ENCODE measurements around the gene GUCA1C.
A peak's percentile ranks its signal among the peaks of the same experiment; 100 is the strongest.

Gene GUCA1C

DNA sequence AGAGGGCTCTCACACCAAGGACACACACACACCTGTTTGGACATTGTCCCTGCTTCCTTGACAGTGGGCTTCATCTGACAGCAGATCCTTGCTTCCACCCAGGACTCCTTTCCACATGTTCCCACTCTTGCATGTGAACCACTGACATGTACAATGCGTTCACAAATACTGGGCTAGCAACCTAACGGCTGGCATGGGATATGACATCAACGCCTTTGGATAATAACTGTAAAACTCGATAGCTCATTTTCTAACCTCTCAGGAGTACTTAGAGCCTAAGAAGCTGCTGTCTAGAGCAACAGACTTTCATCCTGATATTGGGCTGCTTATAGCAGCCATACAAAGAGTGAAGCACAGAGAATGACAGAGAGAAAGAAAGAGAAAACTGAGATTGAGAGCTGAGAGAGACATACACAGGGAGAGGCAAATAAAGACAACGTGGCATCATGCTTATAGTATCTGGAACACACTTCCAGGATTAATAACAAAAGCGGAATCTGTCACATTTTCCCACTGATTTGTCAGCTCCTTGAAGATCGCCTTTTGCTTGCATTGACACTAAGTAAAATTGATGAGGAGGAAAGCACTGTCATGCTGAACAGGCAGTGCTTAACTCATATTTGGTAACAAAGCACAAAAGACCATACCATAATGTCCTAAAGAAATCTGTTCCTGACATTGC is 1.7 kb downstream of the GUCA1C start:
- H3K27ac ChIP-seq (ENCODE audit: low read length): no peak overlapping the region
- no peak for DNase-seq (ENCODE audit: low read depth, low spot score)
- H3K36me3 ChIP-seq (ENCODE audit: control insufficient read depth, insufficient read depth, low read length): no peaks in the 10 kb centered on the region
- no peak overlapping the region for H3K4me3 ChIP-seq (ENCODE audit: low read length)
- H3K4me1 ChIP-seq (ENCODE audit: control insufficient read depth, insufficient read depth, low read length): no peaks in the 10 kb centered on the region
- no peaks in the 10 kb centered on the region for H3K27me3 ChIP-seq (ENCODE audit: control insufficient read depth, insufficient read depth, low read length)
- no peaks in the 10 kb centered on the region for H3K9me3 ChIP-seq (ENCODE audit: control insufficient read depth, insufficient read depth, low read length)
- no CpG with 5 or more reads among the region's 7 CpGs for WGBS (ENCODE audit: insufficient coverage, insufficient read length)

DNA sequence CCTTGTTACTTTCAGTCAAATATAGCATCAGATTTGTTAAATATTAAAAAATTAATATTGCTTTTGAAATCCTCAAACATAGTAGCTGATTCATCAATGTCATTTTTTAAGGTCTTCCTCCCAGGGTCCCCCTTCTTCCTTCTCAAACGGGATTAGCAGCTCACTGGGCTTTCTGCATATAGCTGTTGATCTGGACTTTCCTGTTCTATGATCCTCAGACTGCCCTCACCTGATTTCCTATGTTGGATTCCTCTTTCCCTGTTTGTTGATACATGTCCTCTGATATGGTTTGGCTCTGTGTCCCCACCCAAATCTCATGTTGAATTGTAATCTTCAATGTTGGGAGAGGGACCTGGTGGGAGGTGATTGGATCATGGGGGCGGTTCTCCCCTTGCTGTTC is 5.8 kb downstream of the GUCA1C start:
- H3K27me3 ChIP-seq (ENCODE audit: control insufficient read depth, insufficient read depth, low read length): no peaks in the 10 kb centered on the region
- no peak overlapping the region for H3K27ac ChIP-seq (ENCODE audit: low read length)
- no CpG with 5 or more reads among the region's 2 CpGs for WGBS (ENCODE audit: insufficient coverage, insufficient read length)

DNA sequence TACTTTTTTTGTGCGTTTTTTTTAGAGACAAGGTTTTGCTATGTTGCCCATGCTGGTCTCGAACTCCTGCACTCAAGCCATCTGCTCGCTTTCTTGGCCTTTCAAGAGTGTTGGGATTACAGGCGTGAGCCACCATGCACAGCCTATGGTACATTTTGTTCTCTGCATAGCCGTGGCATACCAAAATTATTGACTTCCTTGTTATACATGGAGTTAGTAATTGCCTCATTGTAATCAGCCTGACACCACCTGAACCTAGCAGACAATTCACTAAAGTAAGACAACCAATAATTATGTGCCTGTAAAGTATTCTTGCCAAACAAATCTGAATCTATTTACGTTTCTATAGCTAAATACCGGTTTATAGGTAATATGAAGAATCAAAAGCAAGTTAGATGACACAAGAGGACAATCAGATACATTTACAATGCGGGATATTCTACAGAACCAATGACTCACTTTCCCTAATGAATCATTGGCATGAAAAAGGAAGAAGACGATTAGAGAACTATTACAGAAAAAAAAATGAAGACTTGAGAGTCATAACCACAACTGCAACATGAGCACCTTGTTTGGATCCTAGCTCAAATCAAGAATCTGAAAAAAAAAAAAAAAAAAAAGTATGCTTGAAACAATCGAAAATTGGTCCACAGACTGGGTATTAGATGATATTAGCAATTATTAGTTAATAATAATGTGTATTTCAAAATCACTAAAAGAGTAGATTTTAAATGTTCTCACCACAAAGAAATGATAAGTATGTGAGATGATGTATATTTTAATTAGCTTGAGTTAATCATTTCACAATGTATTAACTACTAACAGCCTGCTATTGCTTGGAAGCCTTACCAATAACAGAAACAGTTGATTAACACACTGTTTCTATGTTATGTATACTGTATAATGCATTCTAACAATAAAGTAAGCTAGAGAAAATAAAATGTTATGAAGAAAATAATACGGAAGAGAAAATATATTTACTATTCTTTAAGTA is 7.1 kb downstream of the GUCA1C start:
- H3K27ac ChIP-seq (ENCODE audit: low read length): no peak overlapping the region
- no peak for DNase-seq (ENCODE audit: low read depth, low spot score)

More for the DNA sequence above, 5.8 kb downstream of the GUCA1C start:
- Histone ChIP-seq H3K9me3 (ENCODE audit: control insufficient read depth, insufficient read depth, low read length) (no peaks in the 10 kb centered on the region), H3K4me3 (ENCODE audit: low read length) (no peak overlapping the region), H3K36me3 (ENCODE audit: control insufficient read depth, insufficient read depth, low read length) (no peaks in the 10 kb centered on the region), H3K4me1 (ENCODE audit: control insufficient read depth, insufficient read depth, low read length) (no peaks in the 10 kb centered on the region)
- no peak for DNase-seq (ENCODE audit: low read depth, low spot score)

DNA sequence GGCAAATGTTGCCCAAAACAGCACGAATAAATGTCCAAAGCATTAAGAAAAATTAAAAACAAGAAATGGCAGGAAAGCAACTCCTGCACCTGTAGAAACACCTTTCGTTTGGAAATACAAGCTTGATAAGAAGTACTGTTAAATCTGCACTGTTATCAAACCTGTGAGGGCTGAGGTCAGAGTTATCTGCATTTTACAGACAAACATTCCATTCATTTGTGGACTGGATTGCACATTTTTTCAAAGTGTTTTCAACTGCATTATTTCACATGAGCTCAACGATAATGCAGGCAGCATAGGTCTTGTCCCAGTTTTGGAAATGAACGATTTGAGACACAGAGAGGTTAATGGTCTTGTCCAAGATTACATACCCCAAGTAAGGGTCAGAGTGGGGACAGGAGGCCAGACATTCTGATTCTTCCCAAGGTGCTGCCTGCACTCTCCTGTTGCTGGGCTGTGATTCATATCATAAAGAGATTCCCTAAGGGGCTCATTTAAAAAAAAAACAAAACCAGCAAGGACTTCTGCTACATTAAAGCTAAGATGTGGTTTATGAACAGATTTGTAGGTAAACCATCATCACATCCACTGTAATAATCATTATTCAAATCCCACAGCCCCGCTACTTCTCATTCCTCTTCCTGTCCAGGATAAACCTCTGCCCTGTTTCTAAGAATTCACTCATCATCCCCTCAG is 13.0 kb downstream of the GUCA1C start:
- H3K27me3 ChIP-seq (ENCODE audit: control insufficient read depth, insufficient read depth, low read length): no peaks in the 10 kb centered on the region
- no peak overlapping the region for H3K4me3 ChIP-seq (ENCODE audit: low read length)
- no peak for DNase-seq (ENCODE audit: low read depth, low spot score)
- H3K4me1 ChIP-seq (ENCODE audit: control insufficient read depth, insufficient read depth, low read length): no peaks in the 10 kb centered on the region
- no peaks in the 10 kb centered on the region for H3K36me3 ChIP-seq (ENCODE audit: control insufficient read depth, insufficient read depth, low read length)
- H3K27ac ChIP-seq (ENCODE audit: low read length): no peak overlapping the region
- WGBS (ENCODE audit: insufficient coverage, insufficient read length): no CpG with 5 or more reads among the region's 5 CpGs
- H3K9me3 ChIP-seq (ENCODE audit: control insufficient read depth, insufficient read depth, low read length): no peaks in the 10 kb centered on the region

More for the DNA sequence above, 7.1 kb downstream of the GUCA1C start:
- no peak overlapping the region for H3K4me3 ChIP-seq (ENCODE audit: low read length)
- H3K4me1 ChIP-seq (ENCODE audit: control insufficient read depth, insufficient read depth, low read length): no peaks in the 10 kb centered on the region
- no peaks in the 10 kb centered on the region for H3K36me3 ChIP-seq (ENCODE audit: control insufficient read depth, insufficient read depth, low read length)
- WGBS (ENCODE audit: insufficient coverage, insufficient read length): no CpG with 5 or more reads among the region's 11 CpGs
- H3K27me3 ChIP-seq (ENCODE audit: control insufficient read depth, insufficient read depth, low read length): no peaks in the 10 kb centered on the region
- H3K9me3 ChIP-seq (ENCODE audit: control insufficient read depth, insufficient read depth, low read length): no peaks in the 10 kb centered on the region

DNA sequence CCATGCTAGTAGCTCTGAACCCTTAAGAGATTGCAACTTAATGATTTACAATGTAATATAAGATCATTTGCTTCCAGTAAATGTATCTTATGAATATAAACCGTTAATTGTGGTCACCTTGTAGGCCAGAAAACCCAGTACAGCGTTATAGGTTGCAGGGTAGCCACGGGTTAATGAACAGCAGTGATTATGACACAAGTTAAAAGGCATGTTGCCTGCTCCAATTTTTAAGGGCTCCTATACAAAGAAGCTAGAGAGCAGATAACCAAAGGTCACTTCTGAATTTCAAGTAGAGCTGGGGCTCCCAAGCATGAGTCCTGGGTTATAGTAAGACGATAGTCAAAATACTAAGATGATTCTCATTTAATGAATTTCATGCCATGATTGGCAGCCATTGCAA is 13.5 kb downstream of the GUCA1C start:
- H3K4me3 ChIP-seq (ENCODE audit: low read length): no peak overlapping the region
- no peak for DNase-seq (ENCODE audit: low read depth, low spot score)
- no peak overlapping the region for H3K27ac ChIP-seq (ENCODE audit: low read length)
- no peaks in the 10 kb centered on the region for H3K36me3 ChIP-seq (ENCODE audit: control insufficient read depth, insufficient read depth, low read length)
- no peaks in the 10 kb centered on the region for H3K27me3 ChIP-seq (ENCODE audit: control insufficient read depth, insufficient read depth, low read length)
- H3K4me1 ChIP-seq (ENCODE audit: control insufficient read depth, insufficient read depth, low read length): no peaks in the 10 kb centered on the region
- no peaks in the 10 kb centered on the region for H3K9me3 ChIP-seq (ENCODE audit: control insufficient read depth, insufficient read depth, low read length)
- no CpG with 5 or more reads among the region's 4 CpGs for WGBS (ENCODE audit: insufficient coverage, insufficient read length)

DNA sequence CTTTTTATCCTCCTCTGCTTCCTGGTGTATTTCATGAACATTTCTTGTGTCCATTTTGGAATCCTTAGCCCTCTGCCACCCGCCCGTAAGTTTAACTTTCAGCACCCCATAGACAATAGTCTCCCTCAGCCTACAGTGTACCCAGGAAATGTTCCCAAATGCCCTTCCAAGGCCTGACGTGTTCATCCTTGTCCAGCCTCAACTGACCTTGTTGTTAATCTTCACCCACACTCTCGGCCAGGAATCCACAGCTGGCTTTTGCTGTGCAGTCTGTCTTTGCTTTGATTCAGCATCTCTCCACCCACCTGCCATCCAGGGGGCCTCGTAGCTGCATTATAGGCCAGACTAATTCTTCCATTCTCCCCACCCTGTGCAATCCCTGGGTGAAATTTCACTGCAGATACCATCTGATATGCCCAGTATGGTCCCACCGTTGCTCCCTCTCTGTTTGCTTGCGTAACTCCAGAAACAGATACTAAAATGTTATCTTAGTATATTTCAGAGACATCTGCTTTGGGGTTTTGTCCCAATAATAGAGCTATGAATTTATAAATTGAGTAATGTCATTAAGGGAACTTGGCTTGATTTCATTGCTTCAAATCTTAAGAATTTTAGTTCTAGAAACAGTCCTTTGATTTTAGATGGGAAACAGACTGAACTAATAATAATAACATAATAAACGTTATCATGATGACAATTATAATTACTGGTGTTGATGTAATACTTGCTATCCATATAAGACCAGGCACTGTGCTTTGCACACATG is 16.6 kb downstream of the GUCA1C start:
- no peaks in the 10 kb centered on the region for H3K9me3 ChIP-seq (ENCODE audit: control insufficient read depth, insufficient read depth, low read length)
- H3K36me3 ChIP-seq (ENCODE audit: control insufficient read depth, insufficient read depth, low read length): no peaks in the 10 kb centered on the region
- no peak for DNase-seq (ENCODE audit: low read depth, low spot score)
- H3K4me3 ChIP-seq (ENCODE audit: low read length): no peak overlapping the region
- H3K27me3 ChIP-seq (ENCODE audit: control insufficient read depth, insufficient read depth, low read length): no peaks in the 10 kb centered on the region
- H3K27ac ChIP-seq (ENCODE audit: low read length): no peak overlapping the region
- no CpG with 5 or more reads among the region's 8 CpGs for WGBS (ENCODE audit: insufficient coverage, insufficient read length)
- H3K4me1 ChIP-seq (ENCODE audit: control insufficient read depth, insufficient read depth, low read length): no peaks in the 10 kb centered on the region

DNA sequence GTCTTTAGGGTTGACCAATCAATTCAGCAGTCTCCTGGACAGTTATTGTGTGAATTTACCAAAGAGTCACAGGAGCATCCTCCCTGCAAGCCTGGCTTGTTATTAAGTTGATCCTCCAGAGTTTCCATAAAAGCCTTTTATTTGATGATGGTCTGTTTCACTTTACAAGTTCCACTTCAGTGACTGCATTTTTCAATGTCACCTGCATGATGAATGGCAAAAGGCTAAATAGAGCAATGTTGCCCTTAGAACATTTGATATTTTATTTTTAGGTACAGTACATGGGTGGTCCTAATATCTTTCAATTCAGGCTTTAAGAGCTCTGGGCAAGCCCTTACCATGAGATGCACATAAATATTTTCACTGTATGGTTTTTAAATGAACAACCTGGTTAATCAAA is 22.6 kb downstream of the GUCA1C start:
- Histone ChIP-seq H3K9me3 (ENCODE audit: control insufficient read depth, insufficient read depth, low read length) (no peaks in the 10 kb centered on the region), H3K27ac (ENCODE audit: low read length) (no peak overlapping the region), H3K36me3 (ENCODE audit: control insufficient read depth, insufficient read depth, low read length) (no peaks in the 10 kb centered on the region), H3K4me1 (ENCODE audit: control insufficient read depth, insufficient read depth, low read length) (no peaks in the 10 kb centered on the region), H3K27me3 (ENCODE audit: control insufficient read depth, insufficient read depth, low read length) (no peaks in the 10 kb centered on the region), H3K4me3 (ENCODE audit: low read length) (no peak overlapping the region)
- no peak for DNase-seq (ENCODE audit: low read depth, low spot score)

DNA sequence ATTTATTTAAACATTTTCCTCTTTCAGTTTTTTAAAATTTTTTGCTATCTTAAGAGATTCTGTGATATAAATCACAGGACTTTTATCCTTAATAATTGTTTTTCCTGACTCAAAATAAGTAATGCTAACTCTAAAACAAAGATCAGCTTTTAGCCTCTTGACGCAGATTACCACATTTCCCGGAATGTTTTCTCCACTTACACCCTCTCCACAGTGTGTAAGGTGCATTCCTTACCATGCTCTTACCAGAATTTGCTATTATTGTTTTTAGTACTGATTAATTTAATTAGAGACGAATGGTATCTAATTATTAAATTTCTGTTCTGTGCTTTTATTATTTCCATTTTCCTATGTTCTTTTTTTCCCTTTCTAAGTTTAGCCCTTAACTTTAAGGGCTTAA is 34.8 kb downstream of the GUCA1C start:
- WGBS (ENCODE audit: insufficient coverage, insufficient read length): no CpG with 5 or more reads among the region's 3 CpGs
- no peak for DNase-seq (ENCODE audit: low read depth, low spot score)

DNA sequence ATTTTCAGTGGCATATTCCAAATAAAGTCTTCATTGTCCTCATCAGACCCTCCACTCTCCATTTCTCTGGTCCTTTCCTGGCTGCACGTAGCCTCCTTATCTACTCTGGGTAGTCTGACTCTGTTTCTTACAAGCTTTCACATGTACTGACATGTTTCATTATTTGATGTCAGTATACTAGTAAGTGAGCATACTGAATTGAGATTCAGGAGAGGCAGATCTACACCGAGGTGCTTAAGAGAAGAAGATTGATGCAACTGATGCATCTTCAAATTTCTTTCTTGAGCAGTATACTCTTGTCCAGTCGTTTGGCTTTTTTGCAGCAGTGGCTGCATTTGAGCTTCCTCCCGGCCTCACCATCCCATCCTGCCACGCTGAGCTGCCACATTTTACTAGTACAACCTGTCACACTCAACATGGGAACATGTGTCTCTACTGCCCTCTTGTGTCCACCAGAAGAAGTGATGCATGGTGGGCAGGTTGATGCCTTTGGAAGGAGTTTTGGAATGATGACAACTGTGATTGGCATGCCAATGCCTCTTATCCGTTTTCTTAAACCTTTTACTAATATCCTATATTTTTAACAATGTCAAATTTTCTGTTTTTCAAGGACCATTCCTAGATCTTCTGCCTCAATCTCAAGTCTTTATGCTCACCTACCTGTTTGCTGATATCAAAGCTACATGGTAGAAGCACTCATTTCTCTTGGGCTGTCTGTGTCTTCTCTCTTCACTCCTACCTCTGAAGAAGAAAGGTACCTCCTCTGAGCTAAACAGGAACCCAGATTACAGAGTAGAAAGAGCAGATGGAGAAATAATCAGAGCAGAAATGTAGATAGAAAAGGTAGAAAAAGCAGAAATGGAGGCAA is 38.7 kb downstream of the GUCA1C start:
- peak; percentile 76 for DNase-seq (ENCODE audit: low read depth, low spot score)
- no CpG with 5 or more reads among the region's 6 CpGs for WGBS (ENCODE audit: insufficient coverage, insufficient read length)
- no peak overlapping the region for H3K27ac ChIP-seq (ENCODE audit: low read length)

More for the DNA sequence above, 34.8 kb downstream of the GUCA1C start:
- Histone ChIP-seq H3K9me3 (ENCODE audit: control insufficient read depth, insufficient read depth, low read length) (no peaks in the 10 kb centered on the region), H3K27ac (ENCODE audit: low read length) (no peak overlapping the region), H3K36me3 (ENCODE audit: control insufficient read depth, insufficient read depth, low read length) (no peaks in the 10 kb centered on the region), H3K4me1 (ENCODE audit: control insufficient read depth, insufficient read depth, low read length) (no peaks in the 10 kb centered on the region), H3K27me3 (ENCODE audit: control insufficient read depth, insufficient read depth, low read length) (no peaks in the 10 kb centered on the region), H3K4me3 (ENCODE audit: low read length) (no peak overlapping the region)

More for the DNA sequence above, 38.7 kb downstream of the GUCA1C start:
- Histone ChIP-seq H3K9me3 (ENCODE audit: control insufficient read depth, insufficient read depth, low read length) (no peaks in the 10 kb centered on the region), H3K4me3 (ENCODE audit: low read length) (no peak overlapping the region), H3K36me3 (ENCODE audit: control insufficient read depth, insufficient read depth, low read length) (no peaks in the 10 kb centered on the region), H3K4me1 (ENCODE audit: control insufficient read depth, insufficient read depth, low read length) (no peaks in the 10 kb centered on the region), H3K27me3 (ENCODE audit: control insufficient read depth, insufficient read depth, low read length) (no peaks in the 10 kb centered on the region)

Measured in iPS DF 6.9 (cell line).